WTC11 (cell line): ENCODE measurements around the gene ATOSB. TPM values are rescaled to one million over a fixed set of nuclear protein-coding genes. Genes with fewer than 3 reads are reported as not detected.

Source experiments
- ATAC-seq: fragments of 200-7000 bp; cut with Tn5 transposase; 2 replicates; pipeline ENCODE4 v1.10.0; 2021; ENCODE audit warnings: mild to moderate bottlenecking, moderate library complexity
- CTCF ChIA-PET: fragments of 300-600 bp; sonication (Branson Sonifier 250); formaldehyde crosslinking; loops from one replicate; lab custom pipeline; 2021; ENCODE audit warnings: antibody characterized with exemption; lab: Charles Lee
- POLR2A ChIA-PET: fragments of 350-600 bp; sonication (Branson Sonifier 250); formaldehyde crosslinking; loops from one replicate; lab custom pipeline; 2021; ENCODE audit warnings: antibody characterized with exemption; lab: Charles Lee
- DNase-seq: peaks from one replicate; pipeline ENCODE4 v3.0.0; 2021; ENCODE audit warnings: low spot score
- H3K27ac Mint-ChIP-seq: 2 replicates; pipeline ENCODE4 v1.8.0; 2021; ENCODE audit warnings: mixed read lengths
- H3K27me3 Mint-ChIP-seq: 2 replicates; pipeline ENCODE4 v1.8.0; 2021; ENCODE audit warnings: low read depth, mild to moderate bottlenecking, moderate library complexity, mixed read lengths
- H3K36me3 Mint-ChIP-seq: 2 replicates; pipeline ENCODE4 v1.8.0; 2021; ENCODE audit warnings: mixed read lengths
- H3K4me1 Mint-ChIP-seq: 2 replicates; pipeline ENCODE4 v1.8.0; 2022; ENCODE audit warnings: mixed read lengths
- H3K4me3 Mint-ChIP-seq: 2 replicates; pipeline ENCODE4 v1.8.0; 2021; ENCODE audit warnings: mild to moderate bottlenecking, moderate library complexity, mixed read lengths
- H3K9me3 Mint-ChIP-seq: 2 replicates; pipeline ENCODE4 v1.8.0; 2021; ENCODE audit warnings: mixed read lengths
- ATF1 ChIP-seq: sonication (generic); formaldehyde crosslinking; IDR thresholded peaks from 2 replicates; pipeline ENCODE4 v1.8.1; 2023; ENCODE audit warnings: mild to moderate bottlenecking, moderate library complexity, missing genetic modification reagents
- ESRRA ChIP-seq: sonication (generic); formaldehyde crosslinking; IDR thresholded peaks from 2 replicates; pipeline ENCODE4 v1.8.1; 2022; ENCODE audit warnings: mild to moderate bottlenecking, missing genetic modification reagents, borderline replicate concordance
- ETV6 ChIP-seq: sonication (generic); formaldehyde crosslinking; IDR thresholded peaks from 2 replicates; pipeline ENCODE4 v1.8.1; 2022; ENCODE audit warnings: mild to moderate bottlenecking, missing genetic modification reagents
- FOXJ3 ChIP-seq: sonication (generic); formaldehyde crosslinking; IDR thresholded peaks from 2 replicates; pipeline ENCODE4 v1.9.0; 2021; ENCODE audit warnings: missing genetic modification reagents, mild to moderate bottlenecking, borderline replicate concordance
- FOXP1 ChIP-seq: sonication (generic); formaldehyde crosslinking; IDR thresholded peaks from 2 replicates; pipeline ENCODE4 v1.8.0; 2022; ENCODE audit warnings: missing genetic modification reagents, mild to moderate bottlenecking, moderate library complexity, borderline replicate concordance
- GABPB1 ChIP-seq: sonication (generic); formaldehyde crosslinking; IDR thresholded peaks from 2 replicates; pipeline ENCODE4 v1.8.1; 2023; ENCODE audit warnings: mild to moderate bottlenecking, missing genetic modification reagents
- GTF2I ChIP-seq: fragments of 250-450 bp; sonication (Bioruptor Pico); conservative IDR thresholded peaks from 2 replicates; pipeline ENCODE4 v1.4.0; 2021; ENCODE audit warnings: mild to moderate bottlenecking
- HMGA2 ChIP-seq: fragments of 250-450 bp; sonication (Bioruptor Pico); IDR thresholded peaks from 2 replicates; pipeline ENCODE4 v1.4.0; 2021; ENCODE audit warnings: mild to moderate bottlenecking, moderate library complexity
- KAT7 ChIP-seq: sonication (generic); formaldehyde crosslinking; IDR thresholded peaks from 2 replicates; pipeline ENCODE4 v1.8.1; 2023; ENCODE audit warnings: missing genetic modification reagents, mild to moderate bottlenecking, borderline replicate concordance
- MXD4 ChIP-seq: fragments of 250-450 bp; sonication (Bioruptor Pico); IDR thresholded peaks from 2 replicates; pipeline ENCODE4 v1.8.0; 2021; ENCODE audit warnings: mild to moderate bottlenecking, moderate library complexity, borderline replicate concordance
- MYBL2 ChIP-seq: sonication (generic); formaldehyde crosslinking; IDR thresholded peaks from 2 replicates; pipeline ENCODE4 v1.8.1; 2023; ENCODE audit warnings: mild to moderate bottlenecking, moderate library complexity, missing genetic modification reagents
- NFE2L1 ChIP-seq: sonication (generic); formaldehyde crosslinking; IDR thresholded peaks from 2 replicates; pipeline ENCODE4 v1.8.1; 2023; ENCODE audit warnings: missing genetic modification reagents
- NR2C2 ChIP-seq: sonication (generic); formaldehyde crosslinking; IDR thresholded peaks from 2 replicates; pipeline ENCODE4 v1.8.0; 2022; ENCODE audit warnings: mild to moderate bottlenecking, missing genetic modification reagents
- TCF7 ChIP-seq: sonication (generic); formaldehyde crosslinking; IDR thresholded peaks from 2 replicates; pipeline ENCODE4 v1.8.0; 2022; ENCODE audit warnings: mild to moderate bottlenecking, low read depth, missing genetic modification reagents, moderate library complexity
- ZNF317 ChIP-seq: sonication (generic); formaldehyde crosslinking; IDR thresholded peaks from 2 replicates; pipeline ENCODE4 v1.8.1; 2023; ENCODE audit warnings: low read depth, mild to moderate bottlenecking, moderate library complexity, missing genetic modification reagents, borderline replicate concordance
- ZNF671 ChIP-seq: fragments of 250-450 bp; sonication (Bioruptor Pico); IDR thresholded peaks from 2 replicates; pipeline ENCODE4 v1.8.0; 2021; ENCODE audit warnings: mild to moderate bottlenecking
- total RNA-seq: library from RNA; stranded (reverse); gene quantifications from 3 replicates; pipeline ENCODE4 v1.2.3, GENCODE V29; 2021
- TF ChIP-seq, protein P1 (sequence below): sonication (generic); formaldehyde crosslinking; conservative IDR thresholded peaks from 2 replicates; pipeline ENCODE4 v1.8.1; 2022; ENCODE audit warnings: mild to moderate bottlenecking, missing genetic modification reagents
- TF ChIP-seq, protein P2 (sequence below): sonication (generic); formaldehyde crosslinking; IDR thresholded peaks from 2 replicates; pipeline ENCODE4 v1.8.1; 2023; ENCODE audit warnings: mild to moderate bottlenecking, moderate library complexity, missing genetic modification reagents
- TF ChIP-seq, protein P3 (sequence below): fragments of 250-450 bp; sonication (Bioruptor Pico); conservative IDR thresholded peaks from 2 replicates; pipeline ENCODE4 v1.9.0; 2021; ENCODE audit warnings: mild to moderate bottlenecking
- TF ChIP-seq, protein P4 (sequence below): sonication (generic); formaldehyde crosslinking; IDR thresholded peaks from 2 replicates; pipeline ENCODE4 v1.8.1; 2022; ENCODE audit warnings: mild to moderate bottlenecking, missing genetic modification reagents, moderate library complexity, borderline replicate concordance
- TF ChIP-seq, protein P5 (sequence below): fragments of 250-450 bp; sonication (Bioruptor Pico); IDR thresholded peaks from 2 replicates; pipeline ENCODE4 v1.9.0; 2021; ENCODE audit warnings: mild to moderate bottlenecking
- TF ChIP-seq, protein P6 (sequence below): fragments of 200-600 bp; IDR thresholded peaks from 2 replicates; pipeline ENCODE4 v1.8.0; 2022; ENCODE audit warnings: antibody characterized with exemption

ATOSB gene
- total RNA-seq, 1 experiment from 2014 or later = 8.7 TPM

DNA sequence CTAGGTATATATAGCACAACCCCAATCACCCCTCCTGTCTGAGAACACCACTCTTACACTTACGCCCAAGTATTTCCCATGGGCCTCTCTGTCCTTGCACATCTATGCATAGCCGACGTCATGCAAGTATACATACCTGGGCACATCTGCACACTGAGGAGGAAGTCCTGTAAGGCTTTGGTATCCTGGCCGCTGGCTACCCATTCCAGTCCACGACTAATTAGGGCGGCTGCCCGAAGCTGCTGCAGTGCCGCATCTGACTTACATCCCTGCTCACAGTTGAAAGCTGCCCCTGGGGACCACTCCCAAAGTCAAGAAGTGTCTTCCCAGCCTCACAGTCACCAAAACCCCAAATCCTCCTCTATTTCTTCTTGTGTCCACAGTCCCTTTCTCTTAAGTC is 40.9 kb downstream of the ATOSB start (continued):
- no peak for TF ChIP-seq NFE2L1 (CRISPR knock-in tag)

DNA sequence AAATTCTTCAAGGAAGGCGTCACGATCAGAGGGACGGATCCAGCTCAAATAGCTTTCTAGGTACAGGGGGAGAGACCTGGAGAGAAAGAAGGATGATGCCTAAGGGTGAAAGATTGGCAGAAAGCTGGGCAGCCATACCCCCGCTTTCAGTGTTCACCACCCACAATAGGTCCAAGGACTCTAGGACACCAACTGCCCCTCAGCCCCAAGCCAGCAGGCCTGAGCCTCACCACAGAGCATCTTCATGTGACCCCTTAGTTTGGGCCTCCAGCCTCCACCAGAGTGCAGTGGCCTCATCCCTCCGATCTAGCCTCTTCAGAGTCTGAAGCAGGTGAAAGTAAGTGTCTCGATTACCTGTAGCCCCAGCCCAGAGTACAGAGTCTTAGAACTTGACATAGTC is 41.5 kb downstream of the ATOSB start:
- H3K9me3 Mint-ChIP-seq = no peaks in the 10 kb centered on the region
- ATAC-seq = no peak
- CTCF ChIA-PET = no interaction called here
- no peak overlapping the region for H3K4me3 Mint-ChIP-seq
- no peaks in the 10 kb centered on the region for H3K27me3 Mint-ChIP-seq
- peak overlapping the region; percentile 97; the same call in 1 of the 2 replicates for H3K27ac Mint-ChIP-seq
- no peak for DNase-seq
- TF ChIP-seq, protein P1, sequence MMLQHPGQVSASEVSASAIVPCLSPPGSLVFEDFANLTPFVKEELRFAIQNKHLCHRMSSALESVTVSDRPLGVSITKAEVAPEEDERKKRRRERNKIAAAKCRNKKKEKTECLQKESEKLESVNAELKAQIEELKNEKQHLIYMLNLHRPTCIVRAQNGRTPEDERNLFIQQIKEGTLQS (CRISPR knock-in tag) = no peak
- TF ChIP-seq NR2C2 (CRISPR knock-in tag) = no peak
- no peak for TF ChIP-seq TCF7
- TF ChIP-seq FOXJ3 = no peak
- TF ChIP-seq, protein P2, sequence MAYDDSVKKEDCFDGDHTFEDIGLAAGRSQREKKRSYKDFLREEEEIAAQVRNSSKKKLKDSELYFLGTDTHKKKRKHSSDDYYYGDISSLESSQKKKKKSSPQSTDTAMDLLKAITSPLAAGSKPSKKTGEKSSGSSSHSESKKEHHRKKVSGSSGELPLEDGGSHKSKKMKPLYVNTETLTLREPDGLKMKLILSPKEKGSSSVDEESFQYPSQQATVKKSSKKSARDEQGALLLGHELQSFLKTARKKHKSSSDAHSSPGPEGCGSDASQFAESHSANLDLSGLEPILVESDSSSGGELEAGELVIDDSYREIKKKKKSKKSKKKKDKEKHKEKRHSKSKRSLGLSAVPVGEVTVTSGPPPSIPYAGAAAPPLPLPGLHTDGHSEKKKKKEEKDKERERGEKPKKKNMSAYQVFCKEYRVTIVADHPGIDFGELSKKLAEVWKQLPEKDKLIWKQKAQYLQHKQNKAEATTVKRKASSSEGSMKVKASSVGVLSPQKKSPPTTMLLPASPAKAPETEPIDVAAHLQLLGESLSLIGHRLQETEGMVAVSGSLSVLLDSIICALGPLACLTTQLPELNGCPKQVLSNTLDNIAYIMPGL (CRISPR knock-in tag) = no peak
- TF ChIP-seq GABPB1 (CRISPR knock-in tag) = no peak
- no peak for TF ChIP-seq ATF1 (CRISPR knock-in tag)
- no peak for TF ChIP-seq KAT7 (CRISPR knock-in tag)
- no peak for TF ChIP-seq MXD4 (CRISPR knock-in tag)
- TF ChIP-seq, protein P3, sequence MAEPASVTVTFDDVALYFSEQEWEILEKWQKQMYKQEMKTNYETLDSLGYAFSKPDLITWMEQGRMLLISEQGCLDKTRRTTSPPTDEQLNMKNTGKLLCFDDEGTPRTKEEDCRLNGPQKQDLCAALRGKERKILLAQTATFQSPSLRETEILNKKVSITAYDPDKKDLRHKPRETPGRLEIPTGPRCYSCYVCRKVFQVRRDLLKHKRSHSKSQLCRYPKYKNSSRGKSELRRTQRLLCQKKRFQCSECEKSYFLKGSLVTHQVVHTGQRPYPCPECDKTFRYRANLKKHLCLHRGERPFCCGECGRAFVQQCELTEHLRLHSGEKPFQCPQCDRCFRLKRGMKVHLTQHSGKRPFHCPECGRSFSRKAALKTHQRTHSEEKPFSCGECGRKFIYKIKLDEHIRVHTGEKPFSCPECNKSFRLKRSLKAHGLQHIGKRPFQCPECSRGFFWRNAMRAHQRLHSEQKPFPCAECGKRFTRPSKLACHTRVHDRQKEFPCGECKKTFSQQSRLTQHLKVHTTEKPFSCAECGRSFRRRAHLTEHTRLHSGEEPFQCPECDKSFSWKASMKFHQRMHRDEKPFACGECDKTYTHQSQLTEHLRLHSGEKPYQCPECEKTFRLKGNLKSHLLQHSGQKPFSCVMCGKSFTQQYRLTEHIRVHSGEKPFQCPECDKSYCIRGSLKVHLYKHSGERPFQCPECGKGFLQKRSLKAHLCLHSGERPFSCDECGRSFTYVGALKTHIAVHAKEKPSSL = no peak
- TF ChIP-seq MYBL2 (CRISPR knock-in tag) = no peak
- TF ChIP-seq, protein P4, sequence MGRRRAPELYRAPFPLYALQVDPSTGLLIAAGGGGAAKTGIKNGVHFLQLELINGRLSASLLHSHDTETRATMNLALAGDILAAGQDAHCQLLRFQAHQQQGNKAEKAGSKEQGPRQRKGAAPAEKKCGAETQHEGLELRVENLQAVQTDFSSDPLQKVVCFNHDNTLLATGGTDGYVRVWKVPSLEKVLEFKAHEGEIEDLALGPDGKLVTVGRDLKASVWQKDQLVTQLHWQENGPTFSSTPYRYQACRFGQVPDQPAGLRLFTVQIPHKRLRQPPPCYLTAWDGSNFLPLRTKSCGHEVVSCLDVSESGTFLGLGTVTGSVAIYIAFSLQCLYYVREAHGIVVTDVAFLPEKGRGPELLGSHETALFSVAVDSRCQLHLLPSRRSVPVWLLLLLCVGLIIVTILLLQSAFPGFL (CRISPR knock-in tag) = no peak
- no peak for TF ChIP-seq HMGA2 (CRISPR knock-in tag)
- no peak for TF ChIP-seq ETV6
- no peak for TF ChIP-seq ESRRA (CRISPR knock-in tag)
- H3K4me1 Mint-ChIP-seq = peaks cover 36% of the 10 kb centered on the region
- POLR2A ChIA-PET = no interaction called here
- peaks cover 59% of the 10 kb centered on the region for H3K36me3 Mint-ChIP-seq

DNA sequence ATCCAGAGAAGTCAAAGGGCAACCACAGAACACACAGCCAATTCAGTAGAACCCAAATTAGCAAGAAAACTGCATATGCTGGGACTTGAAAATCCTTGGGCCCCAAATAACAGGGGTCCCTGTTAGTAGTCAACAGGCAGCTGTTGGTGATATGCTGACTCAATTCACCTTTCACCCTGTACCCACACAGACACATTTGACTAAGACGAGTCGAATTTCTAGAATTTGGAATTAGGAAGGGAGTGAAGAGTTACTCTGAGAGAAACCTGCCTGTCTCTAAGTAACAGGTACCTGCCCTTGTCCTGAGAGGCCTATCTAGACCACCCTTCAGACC is 42.4 kb downstream of the ATOSB start:
- H3K9me3 Mint-ChIP-seq = no peaks in the 10 kb centered on the region
- CTCF ChIA-PET = no interaction called here
- POLR2A ChIA-PET = no interaction called here
- H3K4me1 Mint-ChIP-seq = peaks cover 30% of the 10 kb centered on the region
- peak overlapping the region; percentile 93 for H3K4me3 Mint-ChIP-seq
- H3K27ac Mint-ChIP-seq = peak overlapping the region; percentile 97
- TF ChIP-seq NFE2L1 (CRISPR knock-in tag) (no peak), FOXP1 (CRISPR knock-in tag) (no peak), ZNF317 (CRISPR knock-in tag) (no peak), ZNF671 (CRISPR knock-in tag) (no peak), NR2C2 (CRISPR knock-in tag) (no peak), GTF2I (CRISPR knock-in tag) (no peak)
- TF ChIP-seq, protein P5, sequence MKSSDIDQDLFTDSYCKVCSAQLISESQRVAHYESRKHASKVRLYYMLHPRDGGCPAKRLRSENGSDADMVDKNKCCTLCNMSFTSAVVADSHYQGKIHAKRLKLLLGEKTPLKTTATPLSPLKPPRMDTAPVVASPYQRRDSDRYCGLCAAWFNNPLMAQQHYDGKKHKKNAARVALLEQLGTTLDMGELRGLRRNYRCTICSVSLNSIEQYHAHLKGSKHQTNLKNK (CRISPR knock-in tag) = no peak
- TF ChIP-seq, protein P6, sequence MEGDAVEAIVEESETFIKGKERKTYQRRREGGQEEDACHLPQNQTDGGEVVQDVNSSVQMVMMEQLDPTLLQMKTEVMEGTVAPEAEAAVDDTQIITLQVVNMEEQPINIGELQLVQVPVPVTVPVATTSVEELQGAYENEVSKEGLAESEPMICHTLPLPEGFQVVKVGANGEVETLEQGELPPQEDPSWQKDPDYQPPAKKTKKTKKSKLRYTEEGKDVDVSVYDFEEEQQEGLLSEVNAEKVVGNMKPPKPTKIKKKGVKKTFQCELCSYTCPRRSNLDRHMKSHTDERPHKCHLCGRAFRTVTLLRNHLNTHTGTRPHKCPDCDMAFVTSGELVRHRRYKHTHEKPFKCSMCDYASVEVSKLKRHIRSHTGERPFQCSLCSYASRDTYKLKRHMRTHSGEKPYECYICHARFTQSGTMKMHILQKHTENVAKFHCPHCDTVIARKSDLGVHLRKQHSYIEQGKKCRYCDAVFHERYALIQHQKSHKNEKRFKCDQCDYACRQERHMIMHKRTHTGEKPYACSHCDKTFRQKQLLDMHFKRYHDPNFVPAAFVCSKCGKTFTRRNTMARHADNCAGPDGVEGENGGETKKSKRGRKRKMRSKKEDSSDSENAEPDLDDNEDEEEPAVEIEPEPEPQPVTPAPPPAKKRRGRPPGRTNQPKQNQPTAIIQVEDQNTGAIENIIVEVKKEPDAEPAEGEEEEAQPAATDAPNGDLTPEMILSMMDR = no peak
- TF ChIP-seq, all 79 proteins: peak for 0
- Mint-ChIP-seq H3K27me3 (no peaks in the 10 kb centered on the region), H3K36me3 (peaks cover 64% of the 10 kb centered on the region)
- no peak for DNase-seq
- ATAC-seq = no peak
